WTC11 (cell line): ENCODE measurements around the gene PLCL2. TPM values are rescaled to one million over a fixed set of nuclear protein-coding genes. Genes with fewer than 3 reads are reported as not detected.

Experiments
- ATAC-seq: fragments of 200-7000 bp; cut with Tn5 transposase; 2 replicates; pipeline ENCODE4 v1.10.0; 2021; ENCODE audit warnings: mild to moderate bottlenecking, moderate library complexity
- CTCF ChIA-PET: fragments of 300-600 bp; sonication (Branson Sonifier 250); formaldehyde crosslinking; loops from one replicate; lab custom pipeline; 2021; ENCODE audit warnings: antibody characterized with exemption; lab: Charles Lee
- POLR2A ChIA-PET: fragments of 350-600 bp; sonication (Branson Sonifier 250); formaldehyde crosslinking; loops from one replicate; lab custom pipeline; 2021; ENCODE audit warnings: antibody characterized with exemption; lab: Charles Lee
- DNase-seq: peaks from one replicate; pipeline ENCODE4 v3.0.0; 2021; ENCODE audit warnings: low spot score
- H3K27ac Mint-ChIP-seq: 2 replicates; pipeline ENCODE4 v1.8.0; 2021; ENCODE audit warnings: mixed read lengths
- H3K27me3 Mint-ChIP-seq: 2 replicates; pipeline ENCODE4 v1.8.0; 2021; ENCODE audit warnings: low read depth, mild to moderate bottlenecking, moderate library complexity, mixed read lengths
- H3K36me3 Mint-ChIP-seq: 2 replicates; pipeline ENCODE4 v1.8.0; 2021; ENCODE audit warnings: mixed read lengths
- H3K4me1 Mint-ChIP-seq: 2 replicates; pipeline ENCODE4 v1.8.0; 2022; ENCODE audit warnings: mixed read lengths
- H3K4me3 Mint-ChIP-seq: 2 replicates; pipeline ENCODE4 v1.8.0; 2021; ENCODE audit warnings: mild to moderate bottlenecking, moderate library complexity, mixed read lengths
- H3K9me3 Mint-ChIP-seq: 2 replicates; pipeline ENCODE4 v1.8.0; 2021; ENCODE audit warnings: mixed read lengths
- ATF2 ChIP-seq: sonication (generic); formaldehyde crosslinking; IDR thresholded peaks from 2 replicates; pipeline ENCODE4 v1.8.1; 2022; ENCODE audit warnings: low read depth, missing genetic modification reagents, borderline replicate concordance
- E2F1 ChIP-seq: sonication (generic); formaldehyde crosslinking; IDR thresholded peaks from 2 replicates; pipeline ENCODE4 v1.8.0; 2022; ENCODE audit warnings: mild to moderate bottlenecking, missing genetic modification reagents
- ERG ChIP-seq: fragments of 250-450 bp; sonication (Bioruptor Pico); IDR thresholded peaks from 2 replicates; pipeline ENCODE4 v1.8.0; 2021; ENCODE audit warnings: mild to moderate bottlenecking
- FOXJ3 ChIP-seq: sonication (generic); formaldehyde crosslinking; IDR thresholded peaks from 2 replicates; pipeline ENCODE4 v1.9.0; 2021; ENCODE audit warnings: missing genetic modification reagents, mild to moderate bottlenecking, borderline replicate concordance
- FOXP4 ChIP-seq: sonication (generic); formaldehyde crosslinking; IDR thresholded peaks from 2 replicates; pipeline ENCODE4 v1.8.0; 2022; ENCODE audit warnings: mild to moderate bottlenecking, missing genetic modification reagents
- NFATC4 ChIP-seq: fragments of 250-450 bp; sonication (Bioruptor Pico); IDR thresholded peaks from 2 replicates; pipeline ENCODE4 v1.9.0; 2021; ENCODE audit warnings: mild to moderate bottlenecking
- NR3C1 ChIP-seq: sonication (generic); formaldehyde crosslinking; conservative IDR thresholded peaks from 2 replicates; pipeline ENCODE4 v1.8.1; 2023; ENCODE audit warnings: low read depth, mild to moderate bottlenecking, missing genetic modification reagents
- SMAD4 ChIP-seq: sonication (generic); formaldehyde crosslinking; IDR thresholded peaks from 2 replicates; pipeline ENCODE4 v1.8.0; 2022; ENCODE audit warnings: mild to moderate bottlenecking, missing genetic modification reagents
- SOX15 ChIP-seq: fragments of 250-450 bp; sonication (Bioruptor Pico); IDR thresholded peaks from 2 replicates; pipeline ENCODE4 v1.9.0; 2021; ENCODE audit warnings: mild to moderate bottlenecking
- TEAD1 ChIP-seq: sonication (generic); formaldehyde crosslinking; IDR thresholded peaks from 2 replicates; pipeline ENCODE4 v1.8.0; 2022; ENCODE audit warnings: mild to moderate bottlenecking, missing genetic modification reagents
- ZNF317 ChIP-seq: sonication (generic); formaldehyde crosslinking; IDR thresholded peaks from 2 replicates; pipeline ENCODE4 v1.8.1; 2023; ENCODE audit warnings: low read depth, mild to moderate bottlenecking, moderate library complexity, missing genetic modification reagents, borderline replicate concordance
- ZNF425 ChIP-seq: fragments of 250-450 bp; sonication (Bioruptor Pico); conservative IDR thresholded peaks from 2 replicates; pipeline ENCODE4 v1.9.0; 2021; ENCODE audit warnings: mild to moderate bottlenecking
- ZNF512 ChIP-seq: sonication (generic); formaldehyde crosslinking; IDR thresholded peaks from 2 replicates; pipeline ENCODE4 v1.8.1; 2022; ENCODE audit warnings: missing genetic modification reagents, borderline replicate concordance
- total RNA-seq: library from RNA; stranded (reverse); gene quantifications from 3 replicates; pipeline ENCODE4 v1.2.3, GENCODE V29; 2021

The PLCL2 gene
- total RNA-seq, 1 experiment from 2014 or later = 11.8 TPM

- TF ChIP-seq ZNF425 (CRISPR knock-in tag) = no peak
- no peak for TF ChIP-seq SMAD4 (CRISPR knock-in tag)
Observed at GRCh38 chr3:17023006-17023664, 138.4 kb downstream of the PLCL2 start (continued).

GRCh38 chr3:17025594-17026139 is 140.9 kb downstream of the PLCL2 start:
- TF ChIP-seq NFATC4 = no peak
- no peak for TF ChIP-seq FOXJ3
- no peak for TF ChIP-seq ATF2
- no peak for TF ChIP-seq NR3C1
- no peak for TF ChIP-seq SOX15 (CRISPR knock-in tag)
- TF ChIP-seq TEAD1 (CRISPR knock-in tag) = no peak
- TF ChIP-seq ZNF512 (CRISPR knock-in tag) = no peak
- no peak for TF ChIP-seq ZNF317 (CRISPR knock-in tag)
- TF ChIP-seq E2F1 (CRISPR knock-in tag) = no peak
- no peak for TF ChIP-seq ERG (CRISPR knock-in tag)
- no peak for TF ChIP-seq FOXP4
- TF ChIP-seq, all 79 proteins: peak for 0
- H3K9me3 Mint-ChIP-seq = no peaks in the 10 kb centered on the region
- no peaks in the 10 kb centered on the region; the same call in 1 of the 2 replicates for H3K36me3 Mint-ChIP-seq
- ChIA-PET CTCF (interaction anchor here (0.9 kb wide), 2 partner anchors 141 to 170 kb away, joined by 3 read pairs; partner anchors contain the start of gene PLCL2), POLR2A (no interaction called here)
- H3K27me3 Mint-ChIP-seq = no peaks in the 10 kb centered on the region; the same call in 1 of the 2 replicates
- no peak for DNase-seq
- ATAC-seq = no peak
- no peak overlapping the region for H3K27ac Mint-ChIP-seq
- H3K4me1 Mint-ChIP-seq = peaks cover 21% of the 10 kb centered on the region
- no peak overlapping the region for H3K4me3 Mint-ChIP-seq
